Medulla oblongata (tissue), 1 donor: ENCODE results near the gene PRR19.
"Not testable (repeated sequence)": the region's sequence is repeated elsewhere in the genome, so short reads cannot be mapped to it uniquely, and the experiment has no call there.

Source experiments
- DNase-seq: peaks from one replicate; pipeline ENCODE4 v3.0.0-alpha.2; 2015; ENCODE audit errors: extremely low spot score

The PRR19 gene

GRCh38 chr19:42325896-42326771, 24.2 kb downstream of the PRR19 start:
- DNase-seq = no peak

GRCh38 chr19:42326969-42327368, 25.0 kb downstream of the PRR19 start:
- DNase-seq = no peak

- no peak for DNase-seq
Observed at GRCh38 chr19:42327381-42327780, 25.4 kb downstream of the PRR19 start.

- no peak for DNase-seq
Observed at GRCh38 chr19:42328106-42328505, 26.2 kb downstream of the PRR19 start.

- DNase-seq = no peak
Observed at GRCh38 chr19:42328854-42329253, 26.9 kb downstream of the PRR19 start.

- no peak for DNase-seq
Observed at GRCh38 chr19:42330241-42330711, 28.3 kb downstream of the PRR19 start.

- not testable (repeated sequence) for DNase-seq
Observed at GRCh38 chr19:42331333-42331732, 29.4 kb downstream of the PRR19 start.

GRCh38 chr19:42332059-42332458, 30.1 kb downstream of the PRR19 start:
- DNase-seq = peak; percentile 41

GRCh38 chr19:42333018-42333417, 31.1 kb downstream of the PRR19 start:
- no peak for DNase-seq

- no peak for DNase-seq
Observed at GRCh38 chr19:42333975-42334696, 32.2 kb downstream of the PRR19 start.

- no peak for DNase-seq
Observed at GRCh38 chr19:42334697-42335373, 32.9 kb downstream of the PRR19 start.

GRCh38 chr19:42335374-42335936, 33.5 kb downstream of the PRR19 start:
- no peak for DNase-seq

- DNase-seq = no peak
Observed at GRCh38 chr19:42335971-42336370, 34.0 kb downstream of the PRR19 start.

- not testable (repeated sequence) for DNase-seq
Observed at GRCh38 chr19:42339126-42339860, 37.4 kb downstream of the PRR19 start.

- DNase-seq = not testable (repeated sequence)
Observed at GRCh38 chr19:42339922-42340321, 38.0 kb downstream of the PRR19 start.

GRCh38 chr19:42343344-42344110, 41.6 kb downstream of the PRR19 start:
- no peak for DNase-seq

- DNase-seq = no peak
Observed at GRCh38 chr19:42344336-42344893, 42.5 kb downstream of the PRR19 start.

GRCh38 chr19:42345191-42345812, 43.4 kb downstream of the PRR19 start:
- no peak for DNase-seq

- no peak for DNase-seq
Observed at GRCh38 chr19:42348211-42348610, 46.3 kb downstream of the PRR19 start.
